MM.1S (cell line): Measurements from ENCODE around the gene CERS2.

Experiments used
- DNase-seq: peaks from one replicate; pipeline ENCODE4 v3.0.0-alpha.2; 2015
- H2AFZ ChIP-seq: fragments of 300-600 bp; sonication (generic); 2 replicates; pipeline ENCODE4 v1.6.0; 2016; ENCODE audit warnings: antibody characterized with exemption, low read length
- H3F3A ChIP-seq: fragments of 300-600 bp; sonication (generic); 2 replicates; pipeline ENCODE4 v1.6.1; 2016; ENCODE audit warnings: mild to moderate bottlenecking, antibody characterized with exemption, low read length, moderate library complexity, mixed read lengths; ENCODE audit not compliant: insufficient read depth
- H3K27ac ChIP-seq: fragments of 300-600 bp; sonication (generic); 2 replicates; pipeline ENCODE4 v1.5.1; 2016; ENCODE audit warnings: mild to moderate bottlenecking, low read length
- H3K27me3 ChIP-seq: fragments of 300-600 bp; sonication (generic); replicated peaks from 2 replicates; pipeline ENCODE4 v1.6.0; 2016; ENCODE audit warnings: low read length; ENCODE audit not compliant: insufficient read depth
- H3K36me3 ChIP-seq: fragments of 300-600 bp; sonication (generic); replicated peaks from 2 replicates; pipeline ENCODE4 v1.6.1; 2016; ENCODE audit warnings: mild to moderate bottlenecking, low read length, mixed read lengths; ENCODE audit not compliant: insufficient read depth
- H3K4me1 ChIP-seq: fragments of 300-600 bp; sonication (generic); 2 replicates; pipeline ENCODE4 v1.6.1; 2016; ENCODE audit warnings: low read length, mixed read lengths
- H3K4me2 ChIP-seq: fragments of 300-600 bp; sonication (generic); 2 replicates; pipeline ENCODE4 v1.6.0; 2016; ENCODE audit warnings: low read depth, low read length
- H3K4me3 ChIP-seq: fragments of 300-600 bp; sonication (generic); 2 replicates; pipeline ENCODE4 v1.5.1; 2016; ENCODE audit warnings: low read length, mixed read lengths
- H3K79me2 ChIP-seq: fragments of 300-600 bp; sonication (generic); 2 replicates; pipeline ENCODE4 v1.6.1; 2016; ENCODE audit warnings: mixed run types, low read length, mixed read lengths
- H3K9ac ChIP-seq: fragments of 300-600 bp; sonication (generic); 2 replicates; pipeline ENCODE4 v1.6.1; 2016; ENCODE audit warnings: low read length, mixed read lengths
- H3K9me2 ChIP-seq: fragments of 300-600 bp; sonication (generic); replicated peaks from 2 replicates; pipeline ENCODE4 v1.6.1; 2016; ENCODE audit warnings: mild to moderate bottlenecking, low read length, mixed read lengths; ENCODE audit not compliant: insufficient read depth
- H3K9me3 ChIP-seq: fragments of 300-600 bp; sonication (generic); replicated peaks from 2 replicates; pipeline ENCODE4 v1.6.1; 2016; ENCODE audit warnings: mild to moderate bottlenecking, low read length, mixed read lengths; ENCODE audit not compliant: insufficient read depth
- H4K20me1 ChIP-seq: fragments of 300-600 bp; sonication (generic); 2 replicates; pipeline ENCODE4 v1.6.1; 2016; ENCODE audit warnings: mild to moderate bottlenecking, low read length, moderate library complexity, mixed read lengths; ENCODE audit not compliant: insufficient read depth
- EZH2 ChIP-seq: fragments of 300-600 bp; sonication (generic); optimal IDR thresholded peaks from 2 replicates; pipeline ENCODE3; 2017; ENCODE audit warnings: low read depth, mild to moderate bottlenecking, antibody characterized with exemption, low read length, mixed read lengths
- EZH2phosphoT487 ChIP-seq: fragments of 300-600 bp; sonication (generic); IDR thresholded peaks from 2 replicates; pipeline ENCODE4 v1.6.1; 2018; ENCODE audit warnings: antibody characterized with exemption, low read length
- TF ChIP-seq, protein P1 (sequence below): fragments of 300-600 bp; sonication (generic); IDR thresholded peaks from 2 replicates; pipeline ENCODE4 v1.5.1; 2016; ENCODE audit warnings: antibody characterized with exemption, low read length, mixed read lengths

Gene CERS2

DNA sequence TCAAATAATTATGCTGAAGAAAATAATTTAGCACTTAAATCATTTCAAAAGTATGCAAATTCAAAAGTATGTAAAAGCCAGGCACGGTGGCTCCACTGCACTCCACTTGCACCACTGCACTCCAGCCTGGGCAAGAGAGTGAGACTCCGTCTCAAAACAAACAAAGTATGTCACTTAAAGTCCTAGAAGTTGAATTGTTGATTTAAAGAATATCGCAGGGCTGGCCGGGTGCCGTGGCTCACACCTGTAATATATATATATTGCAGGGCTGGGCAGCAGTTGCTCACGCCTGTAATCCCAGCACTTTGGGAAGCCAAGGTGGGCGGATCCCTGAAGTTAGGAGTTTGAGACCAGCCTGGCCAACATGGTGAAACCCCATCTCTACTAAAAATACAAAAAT, 57.2 kb downstream of the CERS2 start:
- H4K20me1 ChIP-seq, result no peaks in the 10 kb centered on the region
- peaks cover 12% of the 10 kb centered on the region for H3K4me1 ChIP-seq
- TF ChIP-seq EZH2phosphoT487 (no peak), EZH2 (no peak)
- TF ChIP-seq, protein P1, sequence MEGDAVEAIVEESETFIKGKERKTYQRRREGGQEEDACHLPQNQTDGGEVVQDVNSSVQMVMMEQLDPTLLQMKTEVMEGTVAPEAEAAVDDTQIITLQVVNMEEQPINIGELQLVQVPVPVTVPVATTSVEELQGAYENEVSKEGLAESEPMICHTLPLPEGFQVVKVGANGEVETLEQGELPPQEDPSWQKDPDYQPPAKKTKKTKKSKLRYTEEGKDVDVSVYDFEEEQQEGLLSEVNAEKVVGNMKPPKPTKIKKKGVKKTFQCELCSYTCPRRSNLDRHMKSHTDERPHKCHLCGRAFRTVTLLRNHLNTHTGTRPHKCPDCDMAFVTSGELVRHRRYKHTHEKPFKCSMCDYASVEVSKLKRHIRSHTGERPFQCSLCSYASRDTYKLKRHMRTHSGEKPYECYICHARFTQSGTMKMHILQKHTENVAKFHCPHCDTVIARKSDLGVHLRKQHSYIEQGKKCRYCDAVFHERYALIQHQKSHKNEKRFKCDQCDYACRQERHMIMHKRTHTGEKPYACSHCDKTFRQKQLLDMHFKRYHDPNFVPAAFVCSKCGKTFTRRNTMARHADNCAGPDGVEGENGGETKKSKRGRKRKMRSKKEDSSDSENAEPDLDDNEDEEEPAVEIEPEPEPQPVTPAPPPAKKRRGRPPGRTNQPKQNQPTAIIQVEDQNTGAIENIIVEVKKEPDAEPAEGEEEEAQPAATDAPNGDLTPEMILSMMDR, result no peak
- H3K9me3 ChIP-seq, result no peaks in the 10 kb centered on the region
- no peaks in the 10 kb centered on the region for H3K9me2 ChIP-seq
- no peak overlapping the region for H3K9ac ChIP-seq
- DNase-seq, result no peak
- no peaks in the 10 kb centered on the region for H3K36me3 ChIP-seq
- H3F3A ChIP-seq, result no peaks in the 10 kb centered on the region
- no peak overlapping the region for H3K27ac ChIP-seq
- H3K79me2 ChIP-seq, result no peaks in the 10 kb centered on the region
- H3K4me3 ChIP-seq, result no peak overlapping the region
- H3K27me3 ChIP-seq, result no peaks in the 10 kb centered on the region
- H2AFZ ChIP-seq, result no peak overlapping the region
- no peak overlapping the region for H3K4me2 ChIP-seq
